Measurements from ENCODE around the gene GLO1.

The GLO1 gene

DNA sequence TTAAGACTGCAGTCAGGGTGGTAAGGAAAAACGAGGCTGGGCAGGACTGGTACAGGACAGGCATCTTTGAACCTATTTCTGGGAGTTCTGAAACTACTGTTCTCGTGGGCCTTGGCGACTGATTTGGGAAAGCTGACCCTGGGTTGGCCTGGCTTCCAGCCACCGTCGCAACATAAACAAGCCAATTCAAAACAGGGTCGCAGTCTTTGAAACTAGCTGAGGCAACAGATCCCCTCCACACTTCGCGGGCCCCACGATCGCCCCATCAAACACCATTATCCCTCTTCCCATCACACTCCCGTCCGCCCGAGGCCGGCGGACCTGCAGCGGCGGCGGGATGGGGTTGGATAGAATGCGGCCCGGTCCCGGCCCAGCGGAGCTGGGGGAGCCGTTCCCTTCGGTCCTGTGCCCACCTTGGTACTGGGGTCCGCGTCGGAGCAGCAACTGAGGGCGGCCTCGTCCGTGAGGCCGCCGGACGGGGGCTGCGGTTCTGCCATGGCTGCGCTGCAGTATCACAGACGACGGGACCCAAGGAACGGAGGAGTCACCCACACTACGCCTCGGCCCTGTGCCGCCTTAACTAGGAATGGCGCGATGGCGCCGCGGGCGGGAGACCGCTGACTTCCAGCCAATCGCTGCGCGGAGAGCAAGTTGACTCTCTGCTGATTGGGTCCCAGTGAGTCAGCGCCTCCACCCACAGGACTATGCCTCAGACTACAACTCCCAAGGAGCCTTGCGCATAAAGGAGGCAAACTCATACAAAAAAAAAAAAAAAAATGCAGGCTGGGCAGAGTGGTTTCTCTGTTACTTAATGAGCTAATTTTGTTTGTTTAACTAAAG is at the start of gene GLO1:
Gene GLO1, minus strand, starts transcription at position 588 of the 840 bp plus-strand sequence. Its CDS starts 91 bp downstream, at position 497.
- Histone ChIP-seq H3K9ac (peak within 1 kb of the TSS; percentile 51), H3K4me1 (no peaks in the 10 kb centered on the region), H3K79me2 (peaks cover 3% of the 10 kb centered on the region), H3K4me3 (ENCODE audit: low read depth, low read length) (peak within 1 kb of the TSS; percentile 86), H3K27me3 (ENCODE audit: control insufficient read depth, insufficient read depth, low read length) (no peaks in the 10 kb centered on the region), H3K9me3 (ENCODE audit: control insufficient read depth, low read length) (no peaks in the 10 kb centered on the region), H3K4me2 (ENCODE audit: low read length) (peak within 1 kb of the TSS; percentile 55), H3K36me3 (ENCODE audit: control insufficient read depth, insufficient read depth, low read length) (no peaks in the 10 kb centered on the region), H2AFZ (peak within 1 kb of the TSS; percentile 93), H3K27ac (peak within 1 kb of the TSS; percentile 66)
- TF ChIP-seq, protein P1, sequence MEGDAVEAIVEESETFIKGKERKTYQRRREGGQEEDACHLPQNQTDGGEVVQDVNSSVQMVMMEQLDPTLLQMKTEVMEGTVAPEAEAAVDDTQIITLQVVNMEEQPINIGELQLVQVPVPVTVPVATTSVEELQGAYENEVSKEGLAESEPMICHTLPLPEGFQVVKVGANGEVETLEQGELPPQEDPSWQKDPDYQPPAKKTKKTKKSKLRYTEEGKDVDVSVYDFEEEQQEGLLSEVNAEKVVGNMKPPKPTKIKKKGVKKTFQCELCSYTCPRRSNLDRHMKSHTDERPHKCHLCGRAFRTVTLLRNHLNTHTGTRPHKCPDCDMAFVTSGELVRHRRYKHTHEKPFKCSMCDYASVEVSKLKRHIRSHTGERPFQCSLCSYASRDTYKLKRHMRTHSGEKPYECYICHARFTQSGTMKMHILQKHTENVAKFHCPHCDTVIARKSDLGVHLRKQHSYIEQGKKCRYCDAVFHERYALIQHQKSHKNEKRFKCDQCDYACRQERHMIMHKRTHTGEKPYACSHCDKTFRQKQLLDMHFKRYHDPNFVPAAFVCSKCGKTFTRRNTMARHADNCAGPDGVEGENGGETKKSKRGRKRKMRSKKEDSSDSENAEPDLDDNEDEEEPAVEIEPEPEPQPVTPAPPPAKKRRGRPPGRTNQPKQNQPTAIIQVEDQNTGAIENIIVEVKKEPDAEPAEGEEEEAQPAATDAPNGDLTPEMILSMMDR (IDR thresholded peaks at IDR 0.05): no peak

DNA sequence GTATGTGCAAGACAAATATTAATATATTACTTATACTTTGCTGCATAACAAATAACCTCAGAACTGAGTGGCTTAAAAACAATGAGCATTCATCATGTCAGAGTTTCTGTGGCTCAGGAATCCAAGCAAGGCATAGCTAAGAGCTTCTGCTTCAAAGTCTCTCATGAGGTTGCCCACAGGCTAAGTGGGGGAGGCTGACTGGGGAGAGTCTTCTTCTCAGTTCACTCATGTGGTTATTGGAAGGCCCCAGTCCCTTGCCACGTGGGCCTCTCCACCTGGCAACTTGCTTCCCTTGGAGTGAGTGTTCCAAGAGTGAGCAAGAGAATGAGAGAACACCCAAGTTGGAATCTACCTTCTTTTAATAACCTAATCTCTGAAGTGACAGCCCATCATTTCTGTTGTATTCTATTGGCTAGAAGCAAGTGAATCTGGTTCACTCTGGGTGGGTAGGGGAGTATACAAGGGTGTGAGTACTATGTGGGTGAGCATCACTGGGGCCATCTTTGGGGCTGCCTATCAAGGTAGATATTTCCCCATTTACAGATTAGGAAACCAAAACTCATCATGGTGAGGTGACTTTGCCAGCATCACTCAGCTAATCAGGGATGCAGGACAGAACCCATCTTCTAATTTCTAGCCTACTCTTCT is 48.1 kb upstream of the GLO1 start:
- Histone ChIP-seq H2AFZ (no peak overlapping the region), H3K27ac (no peak overlapping the region), H3K4me1 (no peaks in the 10 kb centered on the region), H3K4me3 (ENCODE audit: low read depth, low read length) (no peak overlapping the region), H3K9me3 (ENCODE audit: control insufficient read depth, low read length) (no peaks in the 10 kb centered on the region), H3K9ac (no peak overlapping the region), H3K36me3 (ENCODE audit: control insufficient read depth, insufficient read depth, low read length) (no peaks in the 10 kb centered on the region), H3K79me2 (no peaks in the 10 kb centered on the region), H3K27me3 (ENCODE audit: control insufficient read depth, insufficient read depth, low read length) (no peaks in the 10 kb centered on the region), H3K4me2 (ENCODE audit: low read length) (no peak overlapping the region)
- TF ChIP-seq, protein P1 (IDR thresholded peaks at IDR 0.05): no peak

DNA sequence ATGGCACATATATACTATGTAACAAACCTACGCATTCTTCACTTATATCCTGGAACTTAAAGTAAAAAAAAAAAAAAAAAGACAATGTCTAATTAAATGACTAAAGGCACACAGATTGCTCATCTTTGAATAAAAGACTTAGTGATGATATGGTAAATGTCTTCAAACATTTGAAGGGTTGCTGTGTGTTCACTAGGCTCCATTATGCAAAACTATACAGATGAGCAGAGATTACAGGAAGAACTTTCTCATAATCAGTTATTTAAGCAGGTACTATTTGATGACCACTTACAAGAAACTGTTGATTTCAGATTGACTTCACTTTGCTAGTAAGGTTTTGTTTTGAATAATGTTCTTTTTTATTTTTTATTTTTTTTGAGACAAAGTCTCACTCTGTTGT is 46.5 kb upstream of the GLO1 start:
- Histone ChIP-seq H3K27ac (no peak overlapping the region), H3K9ac (no peak overlapping the region)
- TF ChIP-seq, protein P1 (IDR thresholded peaks at IDR 0.05): no peak

DNA sequence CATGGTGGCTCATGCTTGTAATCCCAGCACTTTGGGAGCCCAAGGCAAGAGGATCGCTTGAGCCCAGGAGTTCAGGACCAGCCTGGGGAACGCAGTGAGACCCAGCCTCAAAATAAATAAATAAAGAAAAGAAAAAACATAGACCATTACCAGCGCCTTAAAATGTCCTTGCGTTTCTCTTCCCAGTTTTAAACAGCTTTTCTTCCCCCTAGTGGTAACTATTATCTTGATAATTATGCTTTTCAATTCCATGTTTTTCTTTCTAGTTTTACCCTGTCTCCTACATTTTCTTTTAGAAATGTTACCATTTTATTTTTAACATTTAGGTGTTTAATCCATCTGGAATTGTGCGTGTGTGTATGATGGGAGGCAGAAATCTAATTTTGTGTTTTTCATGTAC is 36.6 kb upstream of the GLO1 start:
- TF ChIP-seq, protein P1 (IDR thresholded peaks at IDR 0.05): no peak
- Histone ChIP-seq H3K4me1 (no peaks in the 10 kb centered on the region), H3K4me2 (ENCODE audit: low read length) (no peak overlapping the region), H3K79me2 (no peaks in the 10 kb centered on the region), H3K9ac (no peak overlapping the region), H3K27me3 (ENCODE audit: control insufficient read depth, insufficient read depth, low read length) (no peaks in the 10 kb centered on the region), H3K9me3 (ENCODE audit: control insufficient read depth, low read length) (no peaks in the 10 kb centered on the region), H3K36me3 (ENCODE audit: control insufficient read depth, insufficient read depth, low read length) (no peaks in the 10 kb centered on the region), H3K27ac (no peak overlapping the region), H2AFZ (no peak overlapping the region), H3K4me3 (ENCODE audit: low read depth, low read length) (no peak overlapping the region)

More for the DNA sequence above, 46.5 kb upstream of the GLO1 start:
- Histone ChIP-seq H3K27me3 (ENCODE audit: control insufficient read depth, insufficient read depth, low read length) (no peaks in the 10 kb centered on the region), H3K4me1 (no peaks in the 10 kb centered on the region), H3K4me2 (ENCODE audit: low read length) (no peak overlapping the region), H2AFZ (no peak overlapping the region), H3K79me2 (no peaks in the 10 kb centered on the region), H3K36me3 (ENCODE audit: control insufficient read depth, insufficient read depth, low read length) (no peaks in the 10 kb centered on the region), H3K4me3 (ENCODE audit: low read depth, low read length) (no peak overlapping the region), H3K9me3 (ENCODE audit: control insufficient read depth, low read length) (no peaks in the 10 kb centered on the region)
